ENCODE data around the gene BAG3.

The BAG3 gene

DNA sequence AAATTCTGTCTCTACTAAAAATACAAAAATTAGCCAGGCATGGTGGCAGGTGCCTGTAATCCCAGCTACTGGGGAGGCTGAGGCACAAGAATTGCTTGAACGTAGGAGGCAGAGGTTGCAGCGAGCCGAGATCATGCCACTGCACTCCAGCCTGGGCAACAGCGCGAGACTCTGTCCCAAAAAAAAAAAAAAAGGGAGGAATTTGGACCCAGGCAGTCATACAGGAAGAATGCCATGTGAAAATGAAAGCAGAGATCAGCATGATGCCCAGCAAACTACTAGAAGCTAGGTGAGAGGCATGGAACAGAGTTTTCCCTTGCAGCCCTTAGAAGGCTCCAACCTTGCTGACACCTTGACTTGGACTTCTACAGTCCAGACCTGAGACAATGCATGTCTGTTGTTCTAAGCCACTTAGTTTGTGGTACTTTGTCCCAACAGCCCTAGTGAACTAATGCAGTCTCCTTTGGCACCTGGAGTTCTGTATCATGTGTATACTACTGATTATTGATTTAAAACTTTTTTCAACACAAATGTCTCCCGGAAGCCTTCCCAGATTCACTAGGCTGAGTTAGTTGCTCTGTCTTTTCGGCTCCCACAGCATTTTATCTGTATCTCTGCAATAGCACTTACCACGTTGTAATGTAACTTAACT is 10.2 kb upstream of the BAG3 start:
- no peak overlapping the region for H3K4me3 ChIP-seq (ENCODE audit: low read depth, low read length)
- DNase-seq (ENCODE audit: low read depth): no peak
- TF ChIP-seq, protein P1, sequence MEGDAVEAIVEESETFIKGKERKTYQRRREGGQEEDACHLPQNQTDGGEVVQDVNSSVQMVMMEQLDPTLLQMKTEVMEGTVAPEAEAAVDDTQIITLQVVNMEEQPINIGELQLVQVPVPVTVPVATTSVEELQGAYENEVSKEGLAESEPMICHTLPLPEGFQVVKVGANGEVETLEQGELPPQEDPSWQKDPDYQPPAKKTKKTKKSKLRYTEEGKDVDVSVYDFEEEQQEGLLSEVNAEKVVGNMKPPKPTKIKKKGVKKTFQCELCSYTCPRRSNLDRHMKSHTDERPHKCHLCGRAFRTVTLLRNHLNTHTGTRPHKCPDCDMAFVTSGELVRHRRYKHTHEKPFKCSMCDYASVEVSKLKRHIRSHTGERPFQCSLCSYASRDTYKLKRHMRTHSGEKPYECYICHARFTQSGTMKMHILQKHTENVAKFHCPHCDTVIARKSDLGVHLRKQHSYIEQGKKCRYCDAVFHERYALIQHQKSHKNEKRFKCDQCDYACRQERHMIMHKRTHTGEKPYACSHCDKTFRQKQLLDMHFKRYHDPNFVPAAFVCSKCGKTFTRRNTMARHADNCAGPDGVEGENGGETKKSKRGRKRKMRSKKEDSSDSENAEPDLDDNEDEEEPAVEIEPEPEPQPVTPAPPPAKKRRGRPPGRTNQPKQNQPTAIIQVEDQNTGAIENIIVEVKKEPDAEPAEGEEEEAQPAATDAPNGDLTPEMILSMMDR (conservative IDR thresholded peaks at IDR 0.05; ENCODE audit: low read depth, low read length): no peak

DNA sequence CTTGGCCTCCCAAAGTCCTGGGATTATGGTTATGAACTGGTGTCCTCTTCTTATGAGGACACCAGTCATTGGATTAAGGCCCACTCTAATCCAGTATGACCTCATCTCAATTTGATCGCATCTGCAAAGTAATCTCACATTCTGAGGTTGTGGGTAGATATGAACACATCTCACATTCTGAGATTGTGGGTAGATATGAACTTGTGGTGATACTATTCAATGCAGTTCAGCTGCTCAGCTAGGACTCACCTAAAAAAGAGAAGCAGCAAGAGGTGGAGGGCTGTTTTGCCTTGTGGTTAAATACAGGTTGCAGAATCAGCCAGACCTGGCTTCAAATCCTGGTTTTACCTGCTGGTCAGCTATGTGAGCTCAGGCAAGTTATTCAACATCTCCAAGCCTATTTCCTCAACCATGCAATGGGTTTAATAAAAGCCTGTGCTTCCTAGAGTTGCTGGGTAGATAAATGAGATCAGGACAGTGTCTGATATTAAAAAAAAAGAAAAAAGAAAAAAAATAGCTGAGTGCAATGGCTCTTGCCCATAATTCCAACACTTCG is 8.5 kb upstream of the BAG3 start:
- no peak for DNase-seq (ENCODE audit: low read depth)
- no peak overlapping the region for H3K4me3 ChIP-seq (ENCODE audit: low read depth, low read length)
- TF ChIP-seq, protein P1 (conservative IDR thresholded peaks at IDR 0.05; ENCODE audit: low read depth, low read length): no peak

DNA sequence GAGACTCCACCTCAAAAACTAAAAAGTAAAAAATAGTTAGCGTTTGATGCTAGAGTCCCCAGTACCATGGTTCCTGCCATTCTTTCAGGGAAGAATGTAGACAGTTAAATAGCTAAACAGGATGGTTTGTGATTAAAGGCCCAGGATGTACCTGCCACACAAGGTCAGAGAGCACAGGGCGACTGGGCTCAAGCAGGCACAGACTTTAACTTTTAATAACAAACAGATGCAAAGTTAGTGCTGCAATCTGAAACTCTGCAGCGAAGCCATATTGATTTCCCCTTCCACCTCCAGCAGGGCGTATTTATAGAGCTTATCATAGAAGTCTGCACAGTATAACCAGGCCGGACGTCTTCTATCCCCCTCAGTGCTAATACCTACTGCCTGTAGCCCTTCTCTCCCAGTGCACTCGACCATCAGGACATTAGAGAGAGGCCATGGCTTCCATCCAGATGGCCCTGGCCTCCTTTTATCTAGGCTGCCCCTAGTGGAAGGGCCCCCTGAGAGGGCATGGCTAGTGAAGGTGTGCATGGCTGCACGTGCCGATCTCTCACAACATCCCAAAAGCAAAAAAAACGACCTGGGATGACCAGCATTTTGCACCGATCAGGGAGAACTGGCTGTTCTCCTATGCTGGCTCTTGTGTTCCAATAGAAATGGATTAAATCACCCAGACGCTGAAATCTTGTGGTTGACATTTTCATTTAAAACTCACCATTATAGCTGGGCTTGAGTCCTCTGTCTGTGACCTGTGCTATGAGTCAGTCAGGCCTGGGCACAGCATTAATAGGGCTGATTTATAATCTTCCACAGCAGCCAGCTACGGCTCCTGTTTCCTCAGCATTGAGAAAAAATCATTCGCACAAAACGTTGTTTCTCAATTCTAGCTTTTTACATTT is 7.6 kb upstream of the BAG3 start:
- TF ChIP-seq, protein P1 (conservative IDR thresholded peaks at IDR 0.05; ENCODE audit: low read depth, low read length): no peak
- no peak for DNase-seq (ENCODE audit: low read depth)
- no peak overlapping the region for H3K4me3 ChIP-seq (ENCODE audit: low read depth, low read length)

DNA sequence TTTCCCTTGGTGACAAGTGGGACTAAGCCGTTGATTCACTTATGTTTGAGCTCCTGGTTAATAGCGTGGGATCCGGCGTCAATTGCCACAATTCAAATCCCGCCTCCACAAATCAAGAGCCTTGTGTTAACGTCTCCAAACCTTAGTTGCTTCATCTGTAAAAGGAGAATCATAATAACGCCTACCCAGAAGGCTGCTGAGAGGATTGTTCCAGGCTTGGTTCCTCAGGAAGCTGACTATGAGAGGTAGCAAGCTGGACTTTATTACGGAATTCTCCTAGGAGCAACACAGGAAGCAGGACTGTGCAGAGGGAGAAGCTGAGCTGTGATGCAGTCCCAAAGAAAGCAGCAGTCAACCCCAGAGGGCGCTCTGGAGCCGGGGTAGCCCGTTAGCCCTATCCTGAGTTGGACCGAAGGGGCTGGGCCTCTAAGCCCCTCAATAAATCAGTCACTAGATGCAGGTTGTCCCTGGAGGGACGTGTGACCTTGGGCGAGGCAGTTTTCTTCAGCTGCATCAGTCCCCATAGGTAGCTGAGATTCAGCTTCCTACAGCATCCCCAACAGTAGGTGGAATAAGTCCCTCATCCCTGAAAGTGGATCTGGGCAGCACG is 6.9 kb upstream of the BAG3 start:
- TF ChIP-seq, protein P1 (conservative IDR thresholded peaks at IDR 0.05; ENCODE audit: low read depth, low read length): peak; percentile 17
- no peak for DNase-seq (ENCODE audit: low read depth)
- no peak overlapping the region for H3K4me3 ChIP-seq (ENCODE audit: low read depth, low read length)

DNA sequence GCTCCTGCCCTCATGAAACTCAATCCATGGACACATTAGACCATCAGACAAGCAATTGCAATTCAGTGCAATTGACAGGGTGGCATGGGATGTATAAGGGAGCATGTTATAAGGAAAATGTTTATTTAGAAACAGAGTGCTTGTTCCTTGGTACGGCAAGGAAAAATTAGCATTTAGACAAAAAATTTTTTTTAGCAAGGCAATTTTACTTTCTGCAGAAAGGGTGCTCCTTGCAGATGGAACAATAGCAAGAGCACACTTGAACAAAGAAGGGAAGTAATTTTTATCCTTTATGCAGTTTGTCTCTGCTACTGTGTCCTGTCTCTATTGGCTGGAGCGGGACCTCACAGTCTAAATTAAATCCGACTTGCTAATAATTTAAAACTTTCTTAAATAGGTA is 6.2 kb upstream of the BAG3 start:
- DNase-seq (ENCODE audit: low read depth): no peak
- TF ChIP-seq, protein P1 (conservative IDR thresholded peaks at IDR 0.05; ENCODE audit: low read depth, low read length): no peak
- H3K4me3 ChIP-seq (ENCODE audit: low read depth, low read length): no peak overlapping the region

DNA sequence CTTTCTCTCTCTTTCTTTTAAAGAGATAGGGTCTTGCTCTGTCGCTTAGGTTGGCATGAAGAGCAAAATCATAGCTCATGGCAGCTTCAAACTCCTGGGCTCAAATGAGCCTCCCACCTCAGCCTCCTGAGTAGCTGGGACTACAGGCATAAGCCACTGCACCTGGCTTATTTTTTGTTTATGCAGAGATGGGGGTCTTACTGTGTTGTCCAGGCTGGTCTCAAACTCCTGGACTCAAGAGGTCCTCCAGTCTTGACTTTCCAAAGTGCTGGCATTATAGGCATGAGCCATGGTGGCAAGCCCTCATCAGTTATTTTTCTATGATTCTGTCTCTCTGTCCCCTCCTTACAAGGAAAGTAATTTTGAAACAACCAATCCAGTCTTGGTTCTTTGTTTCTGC is 1.1 kb upstream of the BAG3 start:
- no peak for DNase-seq (ENCODE audit: low read depth)
- no peak overlapping the region for H3K4me3 ChIP-seq (ENCODE audit: low read depth, low read length)
- TF ChIP-seq, protein P1 (conservative IDR thresholded peaks at IDR 0.05; ENCODE audit: low read depth, low read length): no peak
